Smooth muscle cell (in vitro differentiated cells): ENCODE results near the gene PTPN14. TPM values are rescaled to one million over a fixed set of nuclear protein-coding genes. Genes with fewer than 3 reads are reported as not detected.

ENCODE experiments used
- DNase-seq: peaks from one replicate; lab custom pipeline; 2025; ENCODE audit not compliant: unreplicated experiment; lab: John Stamatoyannopoulos, UW
- H2AFZ ChIP-seq: fragments of 200-600 bp; sonication (generic); 2 replicates; pipeline ENCODE4 v1.6.0; 2016; ENCODE audit warnings: antibody characterized with exemption, low read depth, mild to moderate bottlenecking
- H3F3A ChIP-seq: fragments of 200-600 bp; sonication (generic); 2 replicates; pipeline ENCODE4 v1.6.0; 2017; ENCODE audit warnings: antibody characterized with exemption, low read depth
- H3K27ac ChIP-seq: fragments of 200-600 bp; sonication (generic); 2 replicates; pipeline ENCODE4 v1.5.1; 2016; ENCODE audit warnings: low read depth, mild to moderate bottlenecking
- H3K27me3 ChIP-seq: fragments of 200-600 bp; sonication (generic); 2 replicates; pipeline ENCODE4 v1.6.1; 2016; ENCODE audit warnings: low read depth, mild to moderate bottlenecking
- H3K36me3 ChIP-seq: fragments of 200-600 bp; sonication (generic); 2 replicates; pipeline ENCODE4 v1.5.1; 2016; ENCODE audit warnings: low read depth
- H3K4me1 ChIP-seq: fragments of 200-600 bp; sonication (generic); 2 replicates; pipeline ENCODE4 v1.5.1; 2016; ENCODE audit warnings: low read depth
- H3K4me2 ChIP-seq: fragments of 200-600 bp; sonication (generic); 2 replicates; pipeline ENCODE4 v1.6.0; 2016; ENCODE audit warnings: mild to moderate bottlenecking
- H3K4me3 ChIP-seq: fragments of 200-600 bp; sonication (generic); 2 replicates; pipeline ENCODE4 v1.5.1; 2016; ENCODE audit warnings: mild to moderate bottlenecking
- H3K79me2 ChIP-seq: fragments of 200-600 bp; sonication (generic); 2 replicates; pipeline ENCODE4 v1.6.0; 2016; ENCODE audit warnings: low read depth, mild to moderate bottlenecking
- H3K9ac ChIP-seq: fragments of 200-600 bp; sonication (generic); 2 replicates; pipeline ENCODE4 v1.6.0; 2016; ENCODE audit warnings: low read depth
- H3K9me3 ChIP-seq: fragments of 200-600 bp; sonication (generic); replicated peaks from 2 replicates; pipeline ENCODE4 v1.5.1; 2016; ENCODE audit warnings: low read depth
- H4K20me1 ChIP-seq: fragments of 200-600 bp; sonication (generic); 2 replicates; pipeline ENCODE4 v1.6.0; 2016; ENCODE audit warnings: low read depth
- WGBS: methylation state at CpG from one replicate; pipeline ENCODE4 v1.1.7; 2016; ENCODE audit warnings: low lambda C conversion rate; 5-methylcytosine and 5-hydroxymethylcytosine counted together
- polyA plus RNA-seq: library from polyadenylated mRNA; unstranded; fragments of >200 nt; fragmentation: Nextera tagmentation; extraction: Ambion mirVana; gene quantifications from 2 replicates; pipeline ENCODE4 v1.2.1, GENCODE V29; 2016
- total RNA-seq: library from RNA; depleted of rRNA; stranded (reverse); fragments of >200 nt; gene quantifications from 2 replicates; pipeline ENCODE4 v1.2.3, GENCODE V29; 2014
- TF ChIP-seq, protein P1 (sequence below): fragments of 200-600 bp; sonication (generic); IDR thresholded peaks from 2 replicates; pipeline ENCODE4 v1.5.1; 2017; ENCODE audit warnings: borderline replicate concordance, mild to moderate bottlenecking, antibody characterized with exemption; ENCODE audit not compliant: insufficient read depth, poor library complexity, severe bottlenecking

PTPN14 gene
- total and polyA plus RNA-seq, 2 experiments from 2014 or later = 13.7 to 28.6 TPM

DNA sequence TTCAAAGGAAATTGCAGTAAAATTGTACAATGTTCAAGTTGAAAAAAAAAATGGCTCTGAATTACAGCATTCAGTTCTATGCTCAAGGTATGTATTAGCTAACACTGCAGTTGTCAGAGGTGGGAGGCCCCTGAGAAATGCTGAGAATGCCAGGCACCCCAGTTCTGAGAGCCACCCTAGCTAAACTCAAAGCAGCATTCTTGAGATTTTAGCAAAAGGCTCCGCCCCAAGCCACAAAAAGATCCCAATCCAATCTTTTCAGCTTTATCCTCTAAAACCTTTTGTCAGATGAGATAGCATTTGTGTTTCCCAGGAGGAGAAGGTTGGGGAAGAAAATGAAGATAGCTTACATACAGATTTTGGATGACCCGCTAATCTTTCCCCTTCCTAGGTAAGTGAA is 201.6 kb downstream of the PTPN14 start:
- WGBS = 86% methylated on average over 2 of the region's 2 CpGs
- no peak overlapping the region for H3K27ac ChIP-seq
- no peaks in the 10 kb centered on the region for H4K20me1 ChIP-seq
- H2AFZ ChIP-seq = no peak overlapping the region
- H3K36me3 ChIP-seq = no peaks in the 10 kb centered on the region
- no peaks in the 10 kb centered on the region for H3F3A ChIP-seq
- TF ChIP-seq, protein P1, sequence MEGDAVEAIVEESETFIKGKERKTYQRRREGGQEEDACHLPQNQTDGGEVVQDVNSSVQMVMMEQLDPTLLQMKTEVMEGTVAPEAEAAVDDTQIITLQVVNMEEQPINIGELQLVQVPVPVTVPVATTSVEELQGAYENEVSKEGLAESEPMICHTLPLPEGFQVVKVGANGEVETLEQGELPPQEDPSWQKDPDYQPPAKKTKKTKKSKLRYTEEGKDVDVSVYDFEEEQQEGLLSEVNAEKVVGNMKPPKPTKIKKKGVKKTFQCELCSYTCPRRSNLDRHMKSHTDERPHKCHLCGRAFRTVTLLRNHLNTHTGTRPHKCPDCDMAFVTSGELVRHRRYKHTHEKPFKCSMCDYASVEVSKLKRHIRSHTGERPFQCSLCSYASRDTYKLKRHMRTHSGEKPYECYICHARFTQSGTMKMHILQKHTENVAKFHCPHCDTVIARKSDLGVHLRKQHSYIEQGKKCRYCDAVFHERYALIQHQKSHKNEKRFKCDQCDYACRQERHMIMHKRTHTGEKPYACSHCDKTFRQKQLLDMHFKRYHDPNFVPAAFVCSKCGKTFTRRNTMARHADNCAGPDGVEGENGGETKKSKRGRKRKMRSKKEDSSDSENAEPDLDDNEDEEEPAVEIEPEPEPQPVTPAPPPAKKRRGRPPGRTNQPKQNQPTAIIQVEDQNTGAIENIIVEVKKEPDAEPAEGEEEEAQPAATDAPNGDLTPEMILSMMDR = no peak
- H3K4me1 ChIP-seq = peaks cover 8% of the 10 kb centered on the region
- H3K27me3 ChIP-seq = no peaks in the 10 kb centered on the region
- no peak overlapping the region for H3K4me2 ChIP-seq
- H3K79me2 ChIP-seq = no peaks in the 10 kb centered on the region
- DNase-seq = no peak
- no peaks in the 10 kb centered on the region for H3K9me3 ChIP-seq
- no peak overlapping the region for H3K9ac ChIP-seq
- no peak overlapping the region for H3K4me3 ChIP-seq

DNA sequence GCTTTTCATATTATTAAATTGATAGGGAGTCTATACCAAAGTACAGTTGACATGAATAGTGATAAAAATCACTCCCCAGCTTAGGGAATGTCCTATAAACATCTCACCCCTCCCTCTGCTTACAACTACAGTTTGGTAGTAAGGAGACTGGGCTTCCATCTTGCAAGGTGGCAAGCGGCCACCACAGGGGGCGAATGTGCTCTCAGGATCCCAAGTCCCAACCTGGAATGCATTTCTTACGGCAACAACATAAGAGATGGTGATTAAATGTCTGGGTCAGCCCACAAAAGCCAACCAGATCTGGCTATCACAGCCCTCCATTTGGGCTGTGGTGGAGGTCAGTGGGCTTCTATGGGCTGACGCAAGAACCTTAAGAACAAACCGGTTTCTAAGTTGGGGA is 202.4 kb downstream of the PTPN14 start:
- no peaks in the 10 kb centered on the region for H3K27me3 ChIP-seq
- H3F3A ChIP-seq = no peaks in the 10 kb centered on the region
- H3K4me2 ChIP-seq = no peak overlapping the region
- no peak for DNase-seq
- H3K4me3 ChIP-seq = no peak overlapping the region
- no peaks in the 10 kb centered on the region for H3K79me2 ChIP-seq
- H3K4me1 ChIP-seq = peaks cover 8% of the 10 kb centered on the region
- H3K9ac ChIP-seq = no peak overlapping the region
- no peaks in the 10 kb centered on the region for H3K9me3 ChIP-seq
- H3K27ac ChIP-seq = no peak overlapping the region
- WGBS = 93% methylated on average over 5 of the region's 5 CpGs
- H4K20me1 ChIP-seq = no peaks in the 10 kb centered on the region
- TF ChIP-seq, protein P1 = no peak
- H2AFZ ChIP-seq = no peak overlapping the region
- H3K36me3 ChIP-seq = no peaks in the 10 kb centered on the region

DNA sequence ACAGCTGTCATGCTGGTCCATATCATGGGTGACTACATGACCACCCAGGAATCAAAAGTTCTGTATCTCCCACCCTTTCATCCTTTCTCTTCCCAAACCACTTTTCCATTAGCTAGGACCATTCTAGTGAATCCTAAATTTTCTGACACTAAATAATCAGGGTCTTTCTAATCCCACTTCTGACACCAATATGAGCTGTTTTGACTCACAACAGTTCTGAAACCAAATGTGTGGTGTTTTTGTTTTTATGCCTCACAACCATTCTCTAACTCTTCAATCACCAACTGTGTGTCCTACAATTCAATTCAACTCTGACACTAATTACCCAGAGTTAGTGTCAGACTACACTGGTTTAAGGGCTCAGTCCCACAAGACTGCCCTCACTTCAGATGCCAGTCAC is 206.5 kb downstream of the PTPN14 start:
- DNase-seq = no peak
- peaks cover 8% of the 10 kb centered on the region for H3K4me1 ChIP-seq
- H3K9me3 ChIP-seq = no peaks in the 10 kb centered on the region
- no peaks in the 10 kb centered on the region for H3F3A ChIP-seq
- no peaks in the 10 kb centered on the region for H3K79me2 ChIP-seq
- no peak overlapping the region for H3K27ac ChIP-seq
- TF ChIP-seq, protein P1 = no peak
- no peak overlapping the region for H3K9ac ChIP-seq
- no peaks in the 10 kb centered on the region for H3K36me3 ChIP-seq
- H4K20me1 ChIP-seq = no peaks in the 10 kb centered on the region
- H2AFZ ChIP-seq = no peak overlapping the region
- H3K4me2 ChIP-seq = no peak overlapping the region
- H3K4me3 ChIP-seq = no peak overlapping the region
- H3K27me3 ChIP-seq = no peaks in the 10 kb centered on the region

DNA sequence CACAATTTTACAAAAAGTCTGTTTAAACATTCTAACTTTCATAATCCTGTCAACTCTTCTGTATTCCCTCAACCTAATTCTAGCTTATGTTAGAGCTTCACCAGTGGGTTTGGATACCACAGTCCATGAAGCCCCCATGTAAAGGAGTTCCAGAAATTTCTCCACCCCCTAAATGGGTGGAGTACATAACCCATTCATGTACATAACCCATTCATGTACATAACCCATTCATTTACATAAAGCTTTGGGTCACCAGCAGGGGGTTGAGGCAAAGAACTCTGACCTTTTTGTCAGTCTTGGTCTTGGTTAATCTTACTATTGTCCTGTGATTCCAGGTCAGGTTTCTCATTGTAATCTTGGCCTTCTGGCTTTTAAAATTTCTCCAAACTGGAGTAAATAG is 208.9 kb downstream of the PTPN14 start:
- Histone ChIP-seq H3K9me3 (no peaks in the 10 kb centered on the region), H3K27me3 (no peaks in the 10 kb centered on the region), H4K20me1 (no peaks in the 10 kb centered on the region), H3K9ac (no peak overlapping the region), H3K4me2 (no peak overlapping the region), H2AFZ (no peak overlapping the region), H3K36me3 (no peaks in the 10 kb centered on the region), H3K27ac (no peak overlapping the region), H3K79me2 (no peaks in the 10 kb centered on the region), H3F3A (no peaks in the 10 kb centered on the region), H3K4me1 (no peaks in the 10 kb centered on the region), H3K4me3 (no peak overlapping the region)
- TF ChIP-seq, protein P1 = no peak
- DNase-seq = no peak
